Suprapubic skin (tissue), 4 donors: Measurements from ENCODE around the gene ZBTB44. TPM values are rescaled to one million over a fixed set of nuclear protein-coding genes. Genes with fewer than 3 reads are reported as not detected.

Experiments
- DNase-seq, 2 donors: peaks; one replicate each; pipeline ENCODE4 v3.0.0-alpha.2; 2019; ENCODE audit warnings: low spot score in 2 of 2
- H3K27ac ChIP-seq: fragments of 200-600 bp; sonication (generic); one replicate; pipeline ENCODE4 v1.5.1; 2019
- H3K27me3 ChIP-seq: fragments of 200-600 bp; sonication (generic); one replicate; pipeline ENCODE4 v1.5.1; 2019
- H3K36me3 ChIP-seq: fragments of 200-600 bp; sonication (generic); one replicate; pipeline ENCODE4 v1.5.1; 2019
- H3K4me1 ChIP-seq: fragments of 200-600 bp; sonication (generic); one replicate; pipeline ENCODE4 v1.5.1; 2019
- H3K4me3 ChIP-seq: fragments of 200-600 bp; sonication (generic); one replicate; pipeline ENCODE4 v1.5.1; 2019; ENCODE audit warnings: mild to moderate bottlenecking
- H3K9me3 ChIP-seq: fragments of 200-600 bp; sonication (generic); one replicate; pipeline ENCODE4 v1.5.1; 2019
- CTCF ChIP-seq, 2 donors: fragments of 200-600 bp in 1 of 2; fragments of 450-650 bp in 1 of 2; sonication (generic) in 1 of 2; IDR thresholded peaks; one replicate each; pipeline ENCODE4 v1.5.1; 2016 to 2019; ENCODE audit warnings: antibody characterized with exemption in 2 of 2, mild to moderate bottlenecking in 1 of 2, moderate library complexity in 1 of 2
- EP300 ChIP-seq: sonication (generic); formaldehyde crosslinking; IDR thresholded peaks from one replicate; pipeline ENCODE4 v1.6.1; 2017; ENCODE audit warnings: antibody characterized with exemption
- POLR2A ChIP-seq, 2 donors: fragments of 450-650 bp; IDR thresholded peaks; one replicate each; pipeline ENCODE4 v1.6.1; 2017; ENCODE audit warnings: antibody characterized with exemption in 2 of 2, mild to moderate bottlenecking in 2 of 2, moderate library complexity in 2 of 2
- POLR2AphosphoS5 ChIP-seq, 3 donors: sonication (generic); formaldehyde crosslinking; IDR thresholded peaks; one replicate each; pipeline ENCODE4 v1.6.1; 2017; ENCODE audit warnings: antibody characterized with exemption in 3 of 3
- WGBS: methylation state at CpG from one replicate; pipeline ENCODE4 v1.1.5; 2018; 5-methylcytosine and 5-hydroxymethylcytosine counted together
- total RNA-seq, 4 donors: library from RNA; depleted of rRNA; stranded (reverse); fragments of >200 nt; gene quantifications; one replicate each; pipeline ENCODE4 v1.1.0, GENCODE V29; 2016

The ZBTB44 gene
- total RNA-seq, 4 donors from 2014 or later = 28.7 to 89.5 (median 69.1) TPM

DNA sequence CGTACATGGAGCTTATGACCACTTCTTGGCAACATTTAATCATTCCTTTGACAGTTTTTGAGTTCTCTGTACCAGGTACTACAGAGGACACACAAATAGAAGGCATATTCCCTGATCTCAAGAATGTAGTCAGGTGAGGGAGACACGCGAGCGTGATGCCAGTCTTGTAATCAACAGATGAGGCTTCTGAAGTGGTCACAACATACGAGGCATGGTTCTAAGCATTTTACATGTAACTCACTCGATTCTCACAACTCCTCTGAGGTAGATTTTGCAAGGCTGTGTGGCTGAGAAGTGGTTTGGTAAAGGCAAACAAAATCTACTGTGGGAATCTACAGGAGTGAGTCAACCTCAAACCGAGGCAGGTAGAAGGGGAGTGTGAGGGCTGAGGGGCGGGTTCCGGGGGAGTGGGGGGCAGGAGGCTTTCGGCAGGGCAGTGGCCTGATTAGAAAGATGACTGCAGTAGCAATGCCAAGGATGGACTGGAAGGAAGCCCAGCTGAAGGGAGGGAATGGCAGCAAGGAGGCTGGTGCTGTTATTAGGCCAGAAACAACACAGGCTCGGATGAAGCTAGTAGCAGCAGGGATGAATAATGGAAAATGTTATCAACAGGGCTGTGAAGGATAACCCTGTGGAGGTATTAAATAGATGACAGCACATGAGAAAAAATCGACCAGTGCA, 91.3 kb downstream of the ZBTB44 start:
- H3K4me1 ChIP-seq = no peaks in the 10 kb centered on the region
- no peaks in the 10 kb centered on the region for H3K27me3 ChIP-seq
- no peak for DNase-seq
- H3K9me3 ChIP-seq = no peaks in the 10 kb centered on the region
- TF ChIP-seq POLR2A (IDR thresholded peaks at IDR 0.05) (no peak), POLR2AphosphoS5 (IDR thresholded peaks at IDR 0.05) (no peak), EP300 (no peak), CTCF (IDR thresholded peaks at IDR 0.05) (no peak)
- H3K27ac ChIP-seq = no peak overlapping the region
- H3K4me3 ChIP-seq = no peak overlapping the region
- H3K36me3 ChIP-seq = no peaks in the 10 kb centered on the region
- WGBS = 75% methylated on average over 12 of the region's 12 CpGs

DNA sequence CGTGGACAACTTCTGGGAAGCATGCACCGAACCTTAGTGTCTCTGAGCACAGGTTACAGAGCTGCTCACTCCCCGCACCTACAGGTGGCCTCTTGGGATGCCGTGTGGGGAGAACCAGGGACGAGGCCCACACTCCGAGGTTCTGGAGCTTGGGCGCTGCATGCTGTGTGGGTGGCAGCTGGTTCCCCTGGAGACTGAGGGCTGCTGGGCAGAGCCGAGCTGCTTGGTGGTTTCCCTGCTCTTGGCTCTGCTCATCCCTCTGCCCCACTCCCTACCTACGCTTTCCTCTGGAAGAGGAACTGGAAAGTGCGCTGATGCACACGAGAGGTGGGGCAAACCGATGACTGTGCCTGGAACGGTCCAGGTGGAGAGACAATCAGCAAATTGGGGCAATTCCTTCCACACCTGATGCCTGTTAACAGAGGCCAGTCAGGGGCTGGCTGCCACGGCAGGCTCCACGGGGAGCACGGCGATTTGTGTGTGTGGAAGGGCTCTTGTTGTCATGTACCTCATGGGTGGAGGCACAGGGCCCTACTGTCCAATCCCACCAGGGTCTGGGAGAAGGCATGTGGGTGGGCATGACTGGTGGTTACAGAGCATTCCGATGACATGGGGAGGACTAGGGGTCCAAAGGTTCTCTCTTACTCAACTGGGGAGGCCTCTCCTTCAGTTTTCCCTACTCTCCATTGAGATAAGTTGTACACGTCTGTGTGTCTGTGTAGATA, 94.2 kb downstream of the ZBTB44 start:
- peaks cover 11% of the 10 kb centered on the region for H3K4me1 ChIP-seq
- TF ChIP-seq POLR2A (IDR thresholded peaks at IDR 0.05) (no peak), POLR2AphosphoS5 (IDR thresholded peaks at IDR 0.05) (no peak), CTCF (IDR thresholded peaks at IDR 0.05) (no peak)
- 84% methylated on average over 17 of the region's 19 CpGs for WGBS

DNA sequence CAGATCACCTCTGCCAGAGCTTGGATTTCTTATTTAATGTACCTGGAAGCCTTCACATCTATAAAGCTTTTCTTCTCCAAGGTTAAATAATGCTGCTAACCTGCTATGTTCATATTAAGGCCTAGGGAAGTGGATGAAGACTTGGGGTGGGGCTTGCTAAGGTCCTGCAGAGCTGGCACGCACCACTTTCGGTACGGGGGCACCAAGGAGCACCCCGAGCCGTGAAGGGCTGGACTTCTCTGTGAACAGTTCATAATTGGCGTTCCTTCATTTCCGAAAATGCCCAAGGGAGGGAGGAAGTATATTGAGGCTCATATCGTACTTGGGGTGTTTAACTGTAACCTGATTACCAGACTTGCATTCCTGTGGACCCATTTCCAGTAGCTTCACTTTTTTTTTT, 95.6 kb downstream of the ZBTB44 start:
- Histone ChIP-seq H3K4me1 (peaks cover 11% of the 10 kb centered on the region), H3K9me3 (no peaks in the 10 kb centered on the region), H3K27ac (no peak overlapping the region), H3K27me3 (no peaks in the 10 kb centered on the region), H3K4me3 (no peak overlapping the region), H3K36me3 (no peaks in the 10 kb centered on the region)
- TF ChIP-seq POLR2A (IDR thresholded peaks at IDR 0.05) = no peak
- 93% methylated on average over 8 of the region's 8 CpGs for WGBS
- no peak for DNase-seq

More for the DNA sequence above, 94.2 kb downstream of the ZBTB44 start:
- no peak overlapping the region for H3K4me3 ChIP-seq
- no peak overlapping the region for H3K27ac ChIP-seq
- no peaks in the 10 kb centered on the region for H3K36me3 ChIP-seq
- no peaks in the 10 kb centered on the region for H3K9me3 ChIP-seq
- no peaks in the 10 kb centered on the region for H3K27me3 ChIP-seq
- no peak for DNase-seq

DNA sequence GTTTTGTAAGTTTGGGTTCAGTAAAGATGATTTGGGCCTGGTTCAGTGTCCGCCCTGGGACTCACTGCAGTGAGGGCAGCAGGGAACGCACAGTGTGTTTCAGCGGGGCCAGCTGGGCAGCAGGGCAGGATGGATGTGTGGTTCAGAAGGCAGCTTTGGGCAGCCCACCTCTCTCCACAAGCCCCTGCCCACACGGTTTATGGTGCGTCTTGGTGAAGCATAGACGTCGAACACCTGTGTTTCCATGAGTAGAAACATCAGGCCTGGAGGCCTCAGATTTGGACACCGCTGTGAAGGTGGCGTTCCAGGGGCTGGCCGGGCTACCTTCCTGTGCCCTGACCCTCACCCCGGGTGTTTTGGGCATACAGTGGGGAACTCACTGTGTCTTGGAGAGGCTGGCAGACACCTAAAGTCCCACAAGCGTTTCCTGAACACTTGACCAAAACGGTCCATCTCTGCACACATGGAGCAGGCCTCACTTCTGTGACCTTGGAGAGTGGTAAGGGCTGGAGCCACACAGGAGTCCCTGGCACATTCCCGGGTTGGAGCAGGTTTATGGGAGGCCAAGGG, 96.1 kb downstream of the ZBTB44 start:
- no peak for TF ChIP-seq POLR2A (IDR thresholded peaks at IDR 0.05)
- TF ChIP-seq EP300 = no peak
- no peak for TF ChIP-seq CTCF (IDR thresholded peaks at IDR 0.05)
- no peak for TF ChIP-seq POLR2AphosphoS5 (IDR thresholded peaks at IDR 0.05)
- WGBS = 90% methylated on average over 11 of the region's 14 CpGs
- H3K4me3 ChIP-seq = no peak overlapping the region
- no peak overlapping the region for H3K27ac ChIP-seq
- H3K27me3 ChIP-seq = no peaks in the 10 kb centered on the region
- H3K4me1 ChIP-seq = peaks cover 11% of the 10 kb centered on the region
- no peaks in the 10 kb centered on the region for H3K9me3 ChIP-seq
- DNase-seq = no peak
- no peaks in the 10 kb centered on the region for H3K36me3 ChIP-seq

DNA sequence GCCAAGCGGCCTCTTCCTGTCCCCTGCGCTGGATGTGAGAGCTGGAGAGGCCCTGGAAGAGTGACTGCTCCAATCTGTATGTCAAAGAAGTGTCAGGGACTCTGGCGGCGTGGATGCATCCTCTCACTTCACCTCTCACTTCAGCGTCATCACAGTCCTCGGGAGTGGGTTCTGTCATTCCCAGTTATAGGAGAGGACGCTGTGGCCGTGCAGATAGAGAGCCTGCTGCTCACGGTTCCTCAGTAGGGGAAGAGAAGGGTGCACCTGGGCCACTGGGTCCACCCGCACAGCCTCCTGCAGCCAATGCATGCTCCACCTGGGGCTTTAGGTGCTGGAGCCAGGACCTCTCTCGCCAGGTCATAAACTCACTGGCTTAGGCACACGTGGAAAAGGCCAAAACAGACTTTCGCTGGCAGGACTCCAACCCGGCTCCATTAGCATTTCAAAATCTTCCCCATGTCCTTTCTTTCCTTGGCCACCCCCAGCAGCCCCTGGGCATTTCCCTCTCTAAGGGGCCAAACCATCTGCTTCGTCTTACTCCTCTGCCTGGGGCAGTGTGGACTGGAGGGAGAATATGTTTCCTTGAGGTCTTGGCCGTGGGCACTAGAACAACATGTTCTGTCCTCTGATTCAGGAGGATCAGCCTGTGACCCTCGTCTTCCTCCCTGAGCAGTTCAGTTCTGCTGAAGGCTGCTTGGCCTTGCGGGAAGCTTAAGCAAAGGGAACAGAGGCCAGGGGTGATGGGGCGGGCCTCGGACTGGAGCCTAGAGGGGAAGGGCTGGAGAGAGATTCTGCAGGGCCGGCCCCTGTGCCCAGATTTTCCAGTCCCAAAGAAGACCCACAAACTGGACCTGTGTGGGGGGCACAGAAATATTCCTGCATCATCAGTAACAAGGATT, 97.3 kb downstream of the ZBTB44 start:
- TF ChIP-seq POLR2A (IDR thresholded peaks at IDR 0.05) (no peak), POLR2AphosphoS5 (IDR thresholded peaks at IDR 0.05) (no peak), EP300 (no peak), CTCF (IDR thresholded peaks at IDR 0.05) (no peak)
- Histone ChIP-seq H3K4me3 (no peak overlapping the region), H3K27me3 (no peaks in the 10 kb centered on the region), H3K4me1 (peaks cover 11% of the 10 kb centered on the region), H3K27ac (no peak overlapping the region), H3K36me3 (no peaks in the 10 kb centered on the region), H3K9me3 (no peaks in the 10 kb centered on the region)
- no peak for DNase-seq
- 74% methylated on average over 21 of the region's 21 CpGs for WGBS
